Effector CD8-positive, alpha-beta T cell (primary cell): Measurements from ENCODE around the gene SDK2.

Experiments used
- DNase-seq: peaks from one replicate; lab custom pipeline; 2025; lab: John Stamatoyannopoulos, UW

SDK2 gene

GRCh38 chr17:73586921-73587602, 57.2 kb downstream of the SDK2 start:
- no peak for DNase-seq

DNA sequence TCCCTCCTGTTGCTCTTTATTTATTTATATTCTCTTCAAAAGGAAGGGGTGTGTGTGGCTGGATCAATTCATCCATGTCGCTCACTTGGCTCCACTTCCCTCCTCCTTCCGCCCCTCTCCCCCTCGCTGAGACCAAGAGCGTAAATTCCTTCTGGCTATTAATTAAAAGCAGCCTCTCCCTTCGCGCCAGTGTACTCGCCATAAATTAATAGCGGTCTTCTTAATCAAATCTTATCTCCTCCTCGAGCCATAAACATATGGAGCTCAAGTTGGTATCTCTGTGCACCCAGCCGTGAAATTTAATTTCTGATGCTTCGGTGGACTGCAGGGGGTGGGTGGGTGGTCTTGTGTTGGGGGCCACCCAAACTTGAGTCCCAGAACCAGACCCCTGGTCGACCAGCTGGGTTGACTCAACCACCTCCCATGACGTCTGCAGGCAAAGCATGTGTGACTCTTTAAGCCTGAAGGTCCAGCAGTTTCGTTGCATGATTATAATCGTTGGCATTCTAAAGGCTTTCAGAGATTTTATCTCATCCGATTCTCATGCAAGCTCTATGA, 57.9 kb downstream of the SDK2 start:
- no peak for DNase-seq

DNA sequence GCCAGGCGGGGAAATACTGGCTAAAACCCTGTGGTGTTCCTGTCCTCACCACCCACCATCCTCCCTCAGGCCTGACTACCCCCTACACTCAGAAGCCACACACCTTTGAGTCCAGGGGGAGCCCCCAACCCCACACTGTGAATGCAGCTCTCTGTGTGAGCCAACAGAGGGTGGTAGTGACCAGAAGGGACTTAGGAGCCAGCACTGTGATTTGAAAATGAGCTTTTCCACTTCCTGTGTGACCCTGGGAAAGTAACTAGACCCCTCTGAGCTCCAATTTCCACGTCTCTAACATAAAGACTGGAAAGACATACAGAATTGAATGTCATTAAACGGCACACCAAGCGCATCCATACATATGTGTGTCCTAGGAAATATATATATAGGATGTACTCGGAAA, 58.7 kb downstream of the SDK2 start:
- DNase-seq, result no peak

- no peak for DNase-seq
Measured at GRCh38 chr17:73584987-73585386, 59.3 kb downstream of the SDK2 start.

DNA sequence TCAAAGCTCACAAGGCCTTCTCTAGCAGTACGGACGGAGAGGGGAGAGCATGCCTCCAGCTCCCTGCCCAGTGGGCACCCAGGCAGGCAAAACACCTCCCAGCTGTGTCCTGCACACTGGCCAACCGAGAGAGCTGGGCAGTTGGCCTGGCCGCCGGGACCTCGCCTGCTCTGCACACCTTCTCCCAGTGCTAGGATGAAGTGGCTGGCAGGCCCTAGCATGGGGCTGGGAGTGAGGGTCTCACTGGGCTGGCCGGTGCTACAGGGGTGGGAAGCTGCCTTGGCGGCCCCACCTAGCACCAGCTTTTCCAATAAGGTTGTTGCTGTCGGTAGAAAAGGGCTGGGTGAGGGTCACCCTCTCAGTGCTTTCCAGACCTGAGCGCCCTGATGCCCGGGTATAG, 60.2 kb downstream of the SDK2 start:
- no peak for DNase-seq

DNA sequence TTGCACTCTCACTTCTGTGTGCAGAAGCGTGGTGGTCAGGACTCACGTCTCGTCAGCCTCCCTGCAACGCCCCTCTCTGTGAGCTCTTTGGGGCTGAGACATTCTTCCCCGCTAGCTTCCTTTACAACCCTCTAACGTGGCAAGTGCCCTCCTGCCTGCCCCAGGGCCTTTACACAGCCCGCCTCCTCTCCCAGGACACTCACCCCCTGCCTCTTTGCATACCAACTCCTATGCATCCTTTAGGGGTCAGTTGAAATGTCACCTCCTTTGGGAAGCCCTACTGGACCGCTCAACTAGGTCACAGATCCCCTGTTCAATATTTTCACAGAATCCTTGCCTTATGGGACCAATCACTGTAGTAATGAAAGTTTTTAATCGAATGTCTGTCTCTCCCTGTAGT, 61.4 kb downstream of the SDK2 start:
- DNase-seq, result no peak

GRCh38 chr17:73582359-73582758, 61.9 kb downstream of the SDK2 start:
- no peak for DNase-seq

GRCh38 chr17:73581379-73581778, 62.9 kb downstream of the SDK2 start:
- no peak for DNase-seq

DNA sequence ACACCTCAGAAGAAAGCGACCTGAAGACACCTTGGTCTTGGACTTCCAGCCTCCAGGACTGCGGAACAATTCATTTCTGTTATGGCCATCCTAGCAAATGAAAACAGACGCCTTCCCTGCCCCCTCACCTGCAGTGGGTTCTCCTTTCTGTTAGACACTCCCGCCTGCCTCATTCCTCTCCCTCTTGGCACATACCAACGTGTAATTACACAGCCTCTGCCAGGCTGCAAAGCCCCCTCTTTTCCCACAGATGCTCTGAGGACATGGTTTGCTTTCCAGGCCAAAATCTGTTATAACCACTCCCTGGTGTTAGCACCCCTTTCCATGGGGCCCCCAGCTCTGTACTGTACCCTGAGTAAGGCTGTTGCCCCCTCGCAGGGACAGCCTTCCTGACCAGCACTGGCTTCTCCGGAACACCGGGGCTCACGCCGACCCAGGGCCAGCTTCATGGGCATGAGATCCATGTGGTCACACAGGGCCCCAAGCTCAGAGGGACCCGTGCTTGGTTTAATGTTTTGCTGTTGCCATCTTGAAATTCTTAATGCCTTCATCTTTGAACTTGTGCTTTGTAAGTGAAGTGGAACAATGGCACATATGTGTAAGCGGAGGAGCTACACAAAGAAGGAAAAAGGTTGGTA, 64.1 kb downstream of the SDK2 start:
- DNase-seq, result no peak

DNA sequence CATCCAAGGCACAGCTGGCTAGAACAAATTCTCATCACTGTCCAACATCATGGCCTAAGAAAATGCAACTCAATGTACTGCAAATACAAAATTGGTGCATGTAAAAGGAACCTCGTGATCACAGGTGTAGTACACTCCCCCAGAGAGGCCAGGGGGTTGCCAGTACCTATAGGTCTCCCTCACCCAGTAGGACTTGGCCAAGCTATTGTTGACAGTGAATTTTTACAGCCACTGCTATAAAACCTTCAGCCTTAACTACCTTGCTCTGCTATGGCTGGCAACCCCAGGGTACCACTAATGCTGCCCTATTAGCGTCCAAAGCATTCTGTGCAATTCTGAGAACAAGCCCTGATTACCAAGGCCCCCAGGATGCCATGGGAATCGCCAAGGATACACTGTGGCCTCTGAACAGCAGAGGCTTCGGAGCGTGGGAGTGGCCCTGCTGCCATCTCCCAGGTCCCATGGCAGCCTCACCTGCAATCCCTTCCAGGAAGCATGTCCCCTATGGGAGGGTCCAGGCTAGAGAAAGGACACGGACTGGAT, 67.6 kb downstream of the SDK2 start:
- DNase-seq, result no peak

- no peak for DNase-seq
Measured at GRCh38 chr17:73575470-73576221, 68.6 kb downstream of the SDK2 start.

DNA sequence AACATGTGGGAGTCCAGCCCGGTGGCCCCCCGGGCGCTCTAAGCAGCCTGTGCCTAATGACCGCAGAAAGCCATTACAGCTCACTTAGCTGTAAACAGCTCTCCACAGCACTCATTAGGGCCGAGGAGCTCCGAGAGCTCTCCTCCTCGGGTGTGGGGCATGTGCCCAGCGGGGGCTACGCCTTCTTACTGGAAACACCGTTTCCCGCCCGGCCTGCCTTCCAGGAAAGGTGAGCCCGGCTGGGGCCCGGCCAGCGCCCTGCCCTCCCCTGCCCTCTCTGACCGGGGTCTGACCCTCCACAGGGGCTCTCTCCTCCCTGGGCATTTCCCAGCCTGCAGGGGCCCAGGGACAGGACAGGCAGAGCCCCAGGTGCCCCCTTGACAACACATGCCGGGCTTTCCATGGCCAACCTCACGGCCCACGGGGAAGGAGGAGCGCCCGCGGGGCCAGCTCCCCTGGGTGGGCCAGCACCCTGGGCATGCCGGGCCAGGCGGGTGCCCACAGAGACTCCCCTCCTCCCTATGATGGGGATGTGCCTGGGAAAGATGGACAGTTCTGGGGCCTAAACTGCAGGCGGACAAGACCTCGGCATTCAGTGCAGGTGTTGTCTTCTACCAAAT, 72.6 kb downstream of the SDK2 start:
- DNase-seq, result no peak

DNA sequence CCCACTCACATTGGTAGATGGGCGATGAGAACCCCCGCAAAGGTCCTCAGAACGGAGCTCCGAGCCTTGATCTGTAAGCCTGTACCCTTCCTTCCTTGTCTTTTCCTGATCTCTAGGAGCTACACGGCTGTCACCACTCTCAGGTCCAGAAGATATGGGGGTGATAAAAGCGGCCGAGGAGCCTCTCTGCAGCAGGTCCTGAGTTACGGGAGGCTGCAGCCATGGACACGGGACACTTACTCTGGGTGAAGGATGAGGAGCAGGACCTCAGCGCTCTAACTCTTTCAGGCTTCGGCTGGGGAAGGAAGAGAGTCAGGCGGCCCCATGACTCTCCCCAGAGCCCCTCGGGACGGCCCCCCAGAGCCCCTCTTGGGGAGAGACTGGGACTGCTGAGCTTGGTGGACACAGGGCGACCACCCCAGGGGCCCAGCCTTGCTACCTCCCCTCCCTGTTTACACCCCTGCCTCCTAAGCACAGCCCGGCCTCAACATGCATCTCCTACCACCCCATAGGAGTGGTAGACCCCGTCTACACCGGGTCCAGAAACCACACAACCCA, 74.4 kb downstream of the SDK2 start:
- no peak for DNase-seq

DNA sequence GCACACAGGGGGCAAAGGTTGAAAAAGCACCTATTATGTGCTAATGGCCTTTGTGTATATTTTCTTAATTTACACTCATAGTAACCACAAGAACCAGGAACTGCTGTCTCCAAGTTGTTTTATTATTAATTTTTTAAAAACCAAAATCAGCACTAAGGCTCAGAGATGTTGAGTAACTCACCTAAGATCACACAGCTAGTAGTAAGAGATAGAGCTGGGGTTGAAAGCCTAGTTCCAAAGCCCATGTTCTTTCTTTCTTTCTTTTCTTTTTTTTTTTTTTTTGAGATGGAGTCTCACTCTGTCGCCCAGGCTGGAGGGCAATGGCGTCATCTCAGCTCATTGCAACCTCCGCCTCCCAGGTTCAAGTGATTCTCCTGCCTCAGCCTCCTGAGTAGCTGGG, 75.3 kb downstream of the SDK2 start:
- no peak for DNase-seq

DNA sequence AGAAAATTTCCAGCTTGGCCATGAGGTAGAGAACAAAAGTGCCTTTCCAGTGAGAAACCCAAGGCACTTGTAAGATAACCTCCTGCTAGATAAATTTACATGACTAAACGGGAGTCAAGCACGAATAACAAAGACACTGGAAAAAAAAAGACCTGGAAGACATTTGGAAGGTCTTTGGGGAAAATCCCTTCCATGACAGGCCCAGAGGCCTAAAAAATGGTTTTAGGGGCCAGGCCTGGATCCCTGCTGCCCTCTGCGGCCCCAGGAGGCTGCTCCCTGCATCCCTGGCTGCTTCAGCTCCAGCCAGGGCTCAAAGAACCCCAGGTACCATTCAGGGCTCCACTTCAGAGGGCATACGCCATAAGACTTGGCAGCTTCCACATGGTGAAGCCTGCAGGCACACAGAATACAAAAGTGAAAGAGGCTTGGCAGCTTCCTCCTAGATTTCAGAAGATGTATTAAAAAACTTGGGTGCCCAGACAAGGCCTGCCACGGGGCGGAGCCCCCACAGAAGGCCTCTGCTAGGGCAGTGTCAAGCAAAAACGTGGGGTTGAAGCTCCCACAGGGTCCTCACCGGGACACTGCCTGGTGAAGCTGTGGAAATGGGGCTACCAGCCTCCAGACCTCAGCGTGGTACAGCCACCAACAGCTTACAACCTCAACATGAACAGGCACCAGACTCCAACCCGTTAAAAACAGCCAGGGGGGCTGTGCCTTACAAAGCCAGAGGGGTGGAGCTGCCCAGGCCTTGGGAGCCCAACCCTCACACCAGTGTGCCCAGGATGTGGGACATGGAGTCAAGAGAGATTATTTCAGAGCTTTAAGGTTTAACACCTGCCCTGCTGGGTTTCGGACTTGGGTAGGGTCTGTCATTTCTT, 77.1 kb downstream of the SDK2 start:
- DNase-seq, result no peak

DNA sequence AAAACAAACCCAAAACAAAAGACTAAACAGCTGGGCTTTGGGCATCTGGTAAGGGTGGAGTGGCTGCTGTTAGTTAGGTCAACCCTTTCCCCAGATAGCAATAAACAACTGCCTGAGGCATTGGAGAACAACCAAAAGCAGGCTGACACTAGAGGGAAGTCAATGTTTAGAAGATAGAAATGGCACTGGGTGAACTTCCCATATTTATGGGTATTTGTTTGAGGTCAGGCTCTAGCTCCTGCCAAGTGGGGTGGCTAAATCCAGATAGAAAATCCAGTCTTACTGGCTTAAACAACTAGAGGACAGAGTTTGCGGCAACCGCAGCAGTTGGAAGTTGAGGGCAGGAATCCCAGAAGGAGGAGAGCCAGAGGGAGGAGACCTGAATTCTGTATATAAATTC, 79.4 kb downstream of the SDK2 start:
- no peak for DNase-seq

- DNase-seq, result no peak
Measured at GRCh38 chr17:73562896-73563295, 81.3 kb downstream of the SDK2 start.

GRCh38 chr17:73561111-73561510, 83.1 kb downstream of the SDK2 start:
- no peak for DNase-seq

GRCh38 chr17:73560661-73561060, 83.6 kb downstream of the SDK2 start:
- DNase-seq, result no peak

- no peak for DNase-seq
Measured at GRCh38 chr17:73559532-73559931, 84.7 kb downstream of the SDK2 start.
